ENCODE results near the gene ERGIC1.

The ERGIC1 gene

GRCh38 chr5:172878585-172878932, 44.5 kb downstream of the ERGIC1 start:
- Histone ChIP-seq H3K9me3 (ENCODE audit: control insufficient read depth, insufficient read depth, low read length) (no peaks in the 10 kb centered on the region), H3K27ac (ENCODE audit: low read depth, low read length) (no peak overlapping the region), H3K79me2 (ENCODE audit: control insufficient read depth, low read length) (peaks cover 5% of the 10 kb centered on the region; the same call in 1 of the 2 replicates), H3K9me2 (replicated peaks; ENCODE audit: control insufficient read depth, low read length) (no peaks in the 10 kb centered on the region), H3K4me3 (ENCODE audit: low read length) (no peak overlapping the region), H3F3A (ENCODE audit: control insufficient read depth, insufficient read depth) (no peaks in the 10 kb centered on the region), H3K4me1 (ENCODE audit: control insufficient read depth, low read length) (peaks cover 4% of the 10 kb centered on the region), H4K20me1 (ENCODE audit: control insufficient read depth, insufficient read depth, low read depth, low read length) (0 out of 2 replicates have a peak, but pooled peaks cover 3% of the 10 kb centered on the region), H3K4me2 (ENCODE audit: low read length) (no peak overlapping the region), H3K27me3 (ENCODE audit: control insufficient read depth, low read length) (no peaks in the 10 kb centered on the region), H3K36me3 (ENCODE audit: control insufficient read depth, low read length) (no peaks in the 10 kb centered on the region)
- TF ChIP-seq CTCF (IDR thresholded peaks at IDR 0.05; ENCODE audit: low read depth, low read length, poor library complexity, severe bottlenecking) (no peak), EZH2phosphoT487 (IDR thresholded peaks at IDR 0.05; ENCODE audit: borderline replicate concordance, low read length) (no peak)

- H3K27me3 ChIP-seq (ENCODE audit: control insufficient read depth, low read length) = no peaks in the 10 kb centered on the region
- H3K9me3 ChIP-seq (ENCODE audit: control insufficient read depth, insufficient read depth, low read length) = no peaks in the 10 kb centered on the region
- no peaks in the 10 kb centered on the region for H3K9me2 ChIP-seq (replicated peaks; ENCODE audit: control insufficient read depth, low read length)
- H3K79me2 ChIP-seq (ENCODE audit: control insufficient read depth, low read length) = peaks cover 5% of the 10 kb centered on the region; the same call in 1 of the 2 replicates
- H3K4me1 ChIP-seq (ENCODE audit: control insufficient read depth, low read length) = peaks cover 4% of the 10 kb centered on the region
- no peak overlapping the region for H3K27ac ChIP-seq (ENCODE audit: low read depth, low read length)
- H3K4me2 ChIP-seq (ENCODE audit: low read length) = no peak overlapping the region
- H3F3A ChIP-seq (ENCODE audit: control insufficient read depth, insufficient read depth) = no peaks in the 10 kb centered on the region
- no peak overlapping the region for H3K4me3 ChIP-seq (ENCODE audit: low read length)
- 0 out of 2 replicates have a peak, but pooled peaks cover 3% of the 10 kb centered on the region for H4K20me1 ChIP-seq (ENCODE audit: control insufficient read depth, insufficient read depth, low read depth, low read length)
- H3K36me3 ChIP-seq (ENCODE audit: control insufficient read depth, low read length) = no peaks in the 10 kb centered on the region
- TF ChIP-seq CTCF (IDR thresholded peaks at IDR 0.05; ENCODE audit: low read depth, low read length, poor library complexity, severe bottlenecking) (no peak), EZH2phosphoT487 (IDR thresholded peaks at IDR 0.05; ENCODE audit: borderline replicate concordance, low read length) (no peak)
Observed at GRCh38 chr5:172878933-172879752, 45.1 kb downstream of the ERGIC1 start.

GRCh38 chr5:172881691-172882370, 47.8 kb downstream of the ERGIC1 start:
- no peaks in the 10 kb centered on the region for H3K36me3 ChIP-seq (ENCODE audit: control insufficient read depth, low read length)
- TF ChIP-seq CTCF (IDR thresholded peaks at IDR 0.05; ENCODE audit: low read depth, low read length, poor library complexity, severe bottlenecking) (no peak), EZH2phosphoT487 (IDR thresholded peaks at IDR 0.05; ENCODE audit: borderline replicate concordance, low read length) (no peak)
- no peaks in the 10 kb centered on the region for H3K9me3 ChIP-seq (ENCODE audit: control insufficient read depth, insufficient read depth, low read length)
- H3K27ac ChIP-seq (ENCODE audit: low read depth, low read length) = no peak overlapping the region
- 0 out of 2 replicates have a peak, but pooled peaks cover 2% of the 10 kb centered on the region for H3K79me2 ChIP-seq (ENCODE audit: control insufficient read depth, low read length)
- no peaks in the 10 kb centered on the region for H3K27me3 ChIP-seq (ENCODE audit: control insufficient read depth, low read length)
- H3K4me2 ChIP-seq (ENCODE audit: low read length) = no peak overlapping the region
- no peaks in the 10 kb centered on the region for H3K9me2 ChIP-seq (replicated peaks; ENCODE audit: control insufficient read depth, low read length)
- no peaks in the 10 kb centered on the region for H3F3A ChIP-seq (ENCODE audit: control insufficient read depth, insufficient read depth)
- H3K4me1 ChIP-seq (ENCODE audit: control insufficient read depth, low read length) = no peaks in the 10 kb centered on the region
- no peak overlapping the region for H3K4me3 ChIP-seq (ENCODE audit: low read length)
- no peaks in the 10 kb centered on the region for H4K20me1 ChIP-seq (ENCODE audit: control insufficient read depth, insufficient read depth, low read depth, low read length)
